SK-N-SH (cell line): ENCODE results near the gene SEMA4F. TPM values are rescaled to one million over a fixed set of nuclear protein-coding genes. Genes with fewer than 3 reads are reported as not detected.

Source experiments
- CTCF ChIA-PET: fragments of 300-600, 350-600 bp; formaldehyde crosslinking; extraction: SDS; loops from one replicate; lab custom pipeline; 2021; lab: Yijun Ruan, JAX
- POLR2A ChIA-PET: fragments of 350-600 bp; sonication (Branson Sonifier 250); formaldehyde crosslinking; extraction: SDS; loops from one replicate; lab custom pipeline; 2020; ENCODE audit warnings: antibody characterized with exemption, inconsistent platforms; lab: Yijun Ruan, JAX
- DNase-seq: peaks from one replicate; pipeline ENCODE4 v3.0.0; 2012
- H2AFZ ChIP-seq: fragments of 200-600 bp; sonication (generic); 2 replicates; pipeline ENCODE4 v1.8.1; 2016; ENCODE audit warnings: antibody characterized with exemption, mild to moderate bottlenecking, low read depth
- H3F3A ChIP-seq: fragments of 200-600 bp; sonication (generic); replicated peaks from 2 replicates; pipeline ENCODE3; 2016; ENCODE audit warnings: antibody characterized with exemption, mild to moderate bottlenecking; ENCODE audit not compliant: insufficient read depth
- H3K27ac ChIP-seq, 2 experiments: fragments of 200-500 bp in 1 of 2; fragments of 200-600 bp in 1 of 2; sonication (Bioruptor generic) in 1 of 2; sonication (generic), shearing (Covaris generic) in 1 of 2; 2 replicates each; pipeline versions ENCODE4 v1.5.1 to v1.6.1; 2014 to 2016; ENCODE audit warnings: low read depth in 2 of 2, inconsistent platforms in 1 of 2, low read length in 1 of 2, mild to moderate bottlenecking in 1 of 2, mixed read lengths in 1 of 2
- H3K27me3 ChIP-seq: fragments of 200-600 bp; sonication (generic), shearing (Covaris generic); 2 replicates; pipeline ENCODE4 v1.6.1; 2016; ENCODE audit warnings: mixed run types; ENCODE audit not compliant: insufficient read depth
- H3K36me3 ChIP-seq, 2 experiments: fragments of 200-500 bp in 1 of 2; fragments of 200-600 bp in 1 of 2; sonication (Bioruptor generic) in 1 of 2; sonication (generic) in 1 of 2; replicated peaks in 1 of 2; 2 replicates each; pipeline versions ENCODE3 to v1.5.1; 2014 to 2016; ENCODE audit warnings: low read length in 1 of 2, mild to moderate bottlenecking in 1 of 2; ENCODE audit not compliant: insufficient read depth in 2 of 2, control insufficient read depth in 1 of 2
- H3K4me1 ChIP-seq, 2 experiments: fragments of 200-500 bp in 1 of 2; fragments of 200-600 bp in 1 of 2; sonication (Bioruptor generic) in 1 of 2; sonication (generic), shearing (Covaris generic) in 1 of 2; 2 replicates each; pipeline versions ENCODE4 v1.5.1 to v1.6.1; 2014 to 2016; ENCODE audit warnings: low read depth in 1 of 2, low read length in 1 of 2, mixed run types in 1 of 2; ENCODE audit not compliant: insufficient read depth in 2 of 2, control insufficient read depth in 1 of 2
- H3K4me2 ChIP-seq: fragments of 200-600 bp; sonication (generic), shearing (Covaris generic); 2 replicates; pipeline ENCODE4 v1.6.1; 2017; ENCODE audit warnings: mixed run types
- H3K4me3 ChIP-seq, 2 experiments: fragments of 200-500 bp in 1 of 2; fragments of 200-600 bp in 1 of 2; sonication (Bioruptor generic) in 1 of 2; sonication (generic), shearing (Covaris generic) in 1 of 2; 2 replicates each; pipeline versions ENCODE4 v1.5.1 to v1.8.1; 2014 to 2016; ENCODE audit warnings: low read depth in 2 of 2, inconsistent platforms in 1 of 2, low read length in 1 of 2, mild to moderate bottlenecking in 1 of 2, mixed read lengths in 1 of 2, moderate library complexity in 1 of 2
- H3K79me2 ChIP-seq: fragments of 200-600 bp; sonication (generic); 2 replicates; pipeline ENCODE4 v1.8.1; 2017; ENCODE audit warnings: mild to moderate bottlenecking; ENCODE audit not compliant: insufficient read depth
- H3K9ac ChIP-seq: fragments of 200-600 bp; sonication (generic); 2 replicates; pipeline ENCODE4 v1.6.1; 2017; ENCODE audit warnings: mixed run types
- H3K9me2 ChIP-seq: fragments of 200-600 bp; sonication (generic); 2 replicates; pipeline ENCODE4 v1.6.1; 2017; ENCODE audit warnings: mixed run types
- H3K9me3 ChIP-seq: fragments of 200-600 bp; sonication (generic); 2 replicates; pipeline ENCODE4 v1.6.1; 2017; ENCODE audit warnings: mixed run types, mild to moderate bottlenecking, moderate library complexity
- H4K20me1 ChIP-seq: fragments of 200-600 bp; sonication (generic); 2 replicates; pipeline ENCODE4 v1.6.1; 2017; ENCODE audit warnings: mild to moderate bottlenecking, mixed run types; ENCODE audit not compliant: insufficient read depth
- ELF1 ChIP-seq: IDR thresholded peaks from 2 replicates; pipeline ENCODE4 v1.4.0; 2012
- EZH2phosphoT487 ChIP-seq: fragments of 200-600 bp; sonication (generic); IDR thresholded peaks from 2 replicates; pipeline ENCODE4 v1.6.1; 2017; ENCODE audit warnings: low read depth, mixed run types, mild to moderate bottlenecking, antibody characterized with exemption, moderate library complexity, borderline replicate concordance
- FOXM1 ChIP-seq: IDR thresholded peaks from 2 replicates; pipeline ENCODE4 v1.4.0; 2012; ENCODE audit warnings: low read depth, mild to moderate bottlenecking
- GABPA ChIP-seq: IDR thresholded peaks from 2 replicates; pipeline ENCODE4 v1.4.0; 2012; ENCODE audit warnings: low read depth, mild to moderate bottlenecking
- JUND ChIP-seq: IDR thresholded peaks from 2 replicates; pipeline ENCODE4 v1.4.0; 2012
- NFIC ChIP-seq: IDR thresholded peaks from 2 replicates; pipeline ENCODE4 v1.4.0; 2012; ENCODE audit warnings: borderline replicate concordance
- NRF1 ChIP-seq: IDR thresholded peaks from 2 replicates; pipeline ENCODE4 v1.6.1; 2012; ENCODE audit warnings: low read depth, mild to moderate bottlenecking, low read length
- RAD21 ChIP-seq: IDR thresholded peaks from 2 replicates; pipeline ENCODE4 v1.6.1; 2012; ENCODE audit warnings: mild to moderate bottlenecking, low read length
- RCOR1 ChIP-seq: fragments of 150-350 bp; IDR thresholded peaks from 2 replicates; pipeline ENCODE4 v1.6.1; 2017; ENCODE audit warnings: antibody characterized with exemption, low read length
- SIN3A ChIP-seq: IDR thresholded peaks from 2 replicates; pipeline ENCODE4 v1.6.1; 2012; ENCODE audit warnings: low read depth, mild to moderate bottlenecking, low read length, moderate library complexity, borderline replicate concordance
- TCF12 ChIP-seq: IDR thresholded peaks from 2 replicates; pipeline ENCODE4 v1.4.0; 2012
- TEAD4 ChIP-seq: IDR thresholded peaks from 2 replicates; pipeline ENCODE4 v1.4.0; 2012; ENCODE audit warnings: mild to moderate bottlenecking, borderline replicate concordance; ENCODE audit not compliant: insufficient read depth
- ZBTB33 ChIP-seq: IDR thresholded peaks from 2 replicates; pipeline ENCODE4 v1.4.0; 2012; ENCODE audit warnings: low read depth, borderline replicate concordance
- WGBS: methylation state at CpG from one replicate; pipeline ENCODE4 v1.1.6; 2017; ENCODE audit warnings: low lambda C conversion rate; 5-methylcytosine and 5-hydroxymethylcytosine counted together
- polyA plus RNA-seq, 3 experiments: library from polyadenylated mRNA; depleted of rRNA; stranded (reverse); fragments of >200 nt; gene quantifications; 2 replicates each; pipeline ENCODE4 v1.2.3, GENCODE V29; 2012
- TF ChIP-seq, protein P1 (sequence below): IDR thresholded peaks from 2 replicates; pipeline ENCODE4; 2012
- TF ChIP-seq, protein P2 (sequence below): IDR thresholded peaks from 2 replicates; pipeline ENCODE4 v1.4.0; 2012; ENCODE audit warnings: low read depth
- TF ChIP-seq, protein P3 (sequence below): IDR thresholded peaks from 2 replicates; pipeline ENCODE4 v1.6.1; 2012; ENCODE audit warnings: mild to moderate bottlenecking, low read depth, low read length, moderate library complexity
- TF ChIP-seq, protein P4 (sequence below): fragments of 150-350 bp; IDR thresholded peaks from 2 replicates; pipeline ENCODE4 v1.6.1; 2017; ENCODE audit warnings: antibody characterized with exemption, low read length, low read depth, borderline replicate concordance

Gene SEMA4F
- polyA plus RNA-seq, 1 of the 3 experiments (the other 2 are of a cell fraction), result 17.3 TPM

DNA sequence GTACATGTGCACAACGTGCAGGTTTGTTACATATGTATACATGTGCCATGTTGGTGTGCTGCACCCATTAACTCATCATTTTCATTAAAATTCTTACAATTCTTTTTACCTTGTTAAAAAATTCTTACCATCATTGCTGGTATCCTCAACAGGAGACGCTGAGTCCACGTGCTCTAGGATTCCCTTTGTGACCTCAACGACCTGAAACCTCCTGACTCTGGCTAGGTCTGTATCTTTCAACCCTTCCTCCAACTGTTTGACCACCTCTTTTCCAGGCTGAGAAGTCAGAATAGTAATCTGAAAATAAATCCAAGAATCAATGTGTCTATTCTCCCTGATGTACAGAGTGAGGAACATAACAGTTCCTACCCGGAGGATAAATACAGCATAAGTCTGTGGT, 47.1 kb upstream of the SEMA4F start:
- POLR2A ChIA-PET, result no interaction called here
- CTCF ChIA-PET, result no interaction called here
- WGBS, result 49% methylated on average over 5 of the region's 5 CpGs
- H3K9ac ChIP-seq, result no peak overlapping the region
- peaks cover 0 to 4% of the 10 kb centered on the region in 2 experiments; a peak in 3 of 4 replicates for H3K4me1 ChIP-seq
- H2AFZ ChIP-seq, result no peak overlapping the region
- H3K9me2 ChIP-seq, result no peaks in the 10 kb centered on the region
- TF ChIP-seq TEAD4 (no peak), NRF1 (no peak), FOXM1 (no peak), SIN3A (no peak), NFIC (no peak), TCF12 (no peak), EZH2phosphoT487 (no peak), JUND (no peak), GABPA (no peak), ZBTB33 (no peak), RCOR1 (no peak), RAD21 (no peak), ELF1 (no peak)
- TF ChIP-seq, protein P1, sequence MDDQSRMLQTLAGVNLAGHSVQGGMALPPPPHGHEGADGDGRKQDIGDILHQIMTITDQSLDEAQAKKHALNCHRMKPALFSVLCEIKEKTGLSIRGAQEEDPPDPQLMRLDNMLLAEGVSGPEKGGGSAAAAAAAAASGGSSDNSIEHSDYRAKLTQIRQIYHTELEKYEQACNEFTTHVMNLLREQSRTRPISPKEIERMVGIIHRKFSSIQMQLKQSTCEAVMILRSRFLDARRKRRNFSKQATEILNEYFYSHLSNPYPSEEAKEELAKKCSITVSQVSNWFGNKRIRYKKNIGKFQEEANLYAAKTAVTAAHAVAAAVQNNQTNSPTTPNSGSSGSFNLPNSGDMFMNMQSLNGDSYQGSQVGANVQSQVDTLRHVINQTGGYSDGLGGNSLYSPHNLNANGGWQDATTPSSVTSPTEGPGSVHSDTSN, result no peak
- TF ChIP-seq, protein P2, sequence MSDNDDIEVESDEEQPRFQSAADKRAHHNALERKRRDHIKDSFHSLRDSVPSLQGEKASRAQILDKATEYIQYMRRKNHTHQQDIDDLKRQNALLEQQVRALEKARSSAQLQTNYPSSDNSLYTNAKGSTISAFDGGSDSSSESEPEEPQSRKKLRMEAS, result no peak
- TF ChIP-seq, protein P3, sequence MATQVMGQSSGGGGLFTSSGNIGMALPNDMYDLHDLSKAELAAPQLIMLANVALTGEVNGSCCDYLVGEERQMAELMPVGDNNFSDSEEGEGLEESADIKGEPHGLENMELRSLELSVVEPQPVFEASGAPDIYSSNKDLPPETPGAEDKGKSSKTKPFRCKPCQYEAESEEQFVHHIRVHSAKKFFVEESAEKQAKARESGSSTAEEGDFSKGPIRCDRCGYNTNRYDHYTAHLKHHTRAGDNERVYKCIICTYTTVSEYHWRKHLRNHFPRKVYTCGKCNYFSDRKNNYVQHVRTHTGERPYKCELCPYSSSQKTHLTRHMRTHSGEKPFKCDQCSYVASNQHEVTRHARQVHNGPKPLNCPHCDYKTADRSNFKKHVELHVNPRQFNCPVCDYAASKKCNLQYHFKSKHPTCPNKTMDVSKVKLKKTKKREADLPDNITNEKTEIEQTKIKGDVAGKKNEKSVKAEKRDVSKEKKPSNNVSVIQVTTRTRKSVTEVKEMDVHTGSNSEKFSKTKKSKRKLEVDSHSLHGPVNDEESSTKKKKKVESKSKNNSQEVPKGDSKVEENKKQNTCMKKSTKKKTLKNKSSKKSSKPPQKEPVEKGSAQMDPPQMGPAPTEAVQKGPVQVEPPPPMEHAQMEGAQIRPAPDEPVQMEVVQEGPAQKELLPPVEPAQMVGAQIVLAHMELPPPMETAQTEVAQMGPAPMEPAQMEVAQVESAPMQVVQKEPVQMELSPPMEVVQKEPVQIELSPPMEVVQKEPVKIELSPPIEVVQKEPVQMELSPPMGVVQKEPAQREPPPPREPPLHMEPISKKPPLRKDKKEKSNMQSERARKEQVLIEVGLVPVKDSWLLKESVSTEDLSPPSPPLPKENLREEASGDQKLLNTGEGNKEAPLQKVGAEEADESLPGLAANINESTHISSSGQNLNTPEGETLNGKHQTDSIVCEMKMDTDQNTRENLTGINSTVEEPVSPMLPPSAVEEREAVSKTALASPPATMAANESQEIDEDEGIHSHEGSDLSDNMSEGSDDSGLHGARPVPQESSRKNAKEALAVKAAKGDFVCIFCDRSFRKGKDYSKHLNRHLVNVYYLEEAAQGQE, result no peak
- TF ChIP-seq, protein P4, sequence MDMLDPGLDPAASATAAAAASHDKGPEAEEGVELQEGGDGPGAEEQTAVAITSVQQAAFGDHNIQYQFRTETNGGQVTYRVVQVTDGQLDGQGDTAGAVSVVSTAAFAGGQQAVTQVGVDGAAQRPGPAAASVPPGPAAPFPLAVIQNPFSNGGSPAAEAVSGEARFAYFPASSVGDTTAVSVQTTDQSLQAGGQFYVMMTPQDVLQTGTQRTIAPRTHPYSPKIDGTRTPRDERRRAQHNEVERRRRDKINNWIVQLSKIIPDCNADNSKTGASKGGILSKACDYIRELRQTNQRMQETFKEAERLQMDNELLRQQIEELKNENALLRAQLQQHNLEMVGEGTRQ, result no peak
- H3K27ac ChIP-seq, result no peak overlapping the region
- H3F3A ChIP-seq, result peaks cover 15% of the 10 kb centered on the region
- H3K9me3 ChIP-seq, result no peaks in the 10 kb centered on the region
- no peaks in the 10 kb centered on the region for H3K79me2 ChIP-seq
- H4K20me1 ChIP-seq, result no peaks in the 10 kb centered on the region
- peaks cover 9% of the 10 kb centered on the region; the same call in 1 of the 2 replicates for H3K27me3 ChIP-seq
- DNase-seq, result no peak
- no peak overlapping the region for H3K4me3 ChIP-seq
- H3K36me3 ChIP-seq, result no peaks in the 10 kb centered on the region
- H3K4me2 ChIP-seq, result no peak overlapping the region
